GM11168 (cell line): ENCODE data around the gene PNKP.

ENCODE experiments used
- in situ Hi-C: fragments of 300-500 bp; cut with MboI; formaldehyde crosslinking; loops from one replicate; pipeline ENCODE4 v1.12.0; 2022; ENCODE audit warnings: low sequenced_read_pairs; ENCODE audit not compliant: unreplicated experiment

Gene PNKP

GRCh38 chr19:49849433-49850220, 17.7 kb downstream of the PNKP start:
- in situ Hi-C loops, result no loop called here

- in situ Hi-C loops, result no loop called here
Measured at GRCh38 chr19:49848938-49849337, 18.4 kb downstream of the PNKP start.

- in situ Hi-C loops, result no loop called here
Measured at GRCh38 chr19:49847731-49848696, 19.4 kb downstream of the PNKP start.

GRCh38 chr19:49846408-49846807, 21.0 kb downstream of the PNKP start:
- in situ Hi-C loops, result no loop called here

GRCh38 chr19:49845414-49845813, 22.0 kb downstream of the PNKP start:
- in situ Hi-C loops, result no loop called here

GRCh38 chr19:49844138-49845095, 23.0 kb downstream of the PNKP start:
- in situ Hi-C loops, result no loop called here

- in situ Hi-C loops, result no loop called here
Measured at GRCh38 chr19:49843265-49843664, 24.1 kb downstream of the PNKP start.

- in situ Hi-C loops, result no loop called here
Measured at GRCh38 chr19:49840736-49841249, 26.6 kb downstream of the PNKP start.

GRCh38 chr19:49840321-49840720, 27.1 kb downstream of the PNKP start:
- in situ Hi-C loops, result no loop called here

- in situ Hi-C loops, result no loop called here
Measured at GRCh38 chr19:49839713-49840112, 27.7 kb downstream of the PNKP start.

- in situ Hi-C loops, result no loop called here
Measured at GRCh38 chr19:49838885-49839588, 28.3 kb downstream of the PNKP start.

GRCh38 chr19:49837425-49837824, 30.0 kb downstream of the PNKP start:
- in situ Hi-C loops, result no loop called here

- in situ Hi-C loops, result no loop called here
Measured at GRCh38 chr19:49837009-49837310, 30.4 kb downstream of the PNKP start.

- in situ Hi-C loops, result no loop called here
Measured at GRCh38 chr19:49836176-49837008, 31.0 kb downstream of the PNKP start.

GRCh38 chr19:49835562-49835961, 31.8 kb downstream of the PNKP start:
- in situ Hi-C loops, result no loop called here

GRCh38 chr19:49833599-49833998, 33.8 kb downstream of the PNKP start:
- in situ Hi-C loops, result no loop called here

- in situ Hi-C loops, result no loop called here
Measured at GRCh38 chr19:49832556-49832955, 34.8 kb downstream of the PNKP start.

- in situ Hi-C loops, result no loop called here
Measured at GRCh38 chr19:49831592-49831991, 35.8 kb downstream of the PNKP start.

- in situ Hi-C loops, result no loop called here
Measured at GRCh38 chr19:49830766-49831165, 36.6 kb downstream of the PNKP start.
